ENCODE results near the gene CDH4. TPM values are rescaled to one million over a fixed set of nuclear protein-coding genes. Genes with fewer than 3 reads are reported as not detected.

CDH4 gene
- polyA plus RNA-seq, 1 donor from 2014 or later: not detected

GRCh38 chr20:61543931-61544745, 292.1 kb downstream of the CDH4 start:
- Mint-ChIP-seq H3K36me3 (no peaks in the 10 kb centered on the region), H3K9me3 (peaks cover 0 to 4% (median 2%) of the 10 kb centered on the region in 3 donors), H3K4me1 (peaks cover 0 to 1% (median 0%) of the 10 kb centered on the region in 3 donors), H3K27me3 (no peaks in the 10 kb centered on the region), H3K4me3 (no peak overlapping the region), H3K27ac (no peak overlapping the region)

- H3K27me3 Mint-ChIP-seq: no peaks in the 10 kb centered on the region
- no peaks in the 10 kb centered on the region for H3K36me3 Mint-ChIP-seq
- no peak overlapping the region for H3K27ac Mint-ChIP-seq
- no peak overlapping the region for H3K4me3 Mint-ChIP-seq
- peaks cover 0 to 1% (median 0%) of the 10 kb centered on the region in 3 donors for H3K4me1 Mint-ChIP-seq
- peaks cover 0 to 4% (median 2%) of the 10 kb centered on the region in 3 donors for H3K9me3 Mint-ChIP-seq
Measured at GRCh38 chr20:61544910-61545889, 293.1 kb downstream of the CDH4 start.

DNA sequence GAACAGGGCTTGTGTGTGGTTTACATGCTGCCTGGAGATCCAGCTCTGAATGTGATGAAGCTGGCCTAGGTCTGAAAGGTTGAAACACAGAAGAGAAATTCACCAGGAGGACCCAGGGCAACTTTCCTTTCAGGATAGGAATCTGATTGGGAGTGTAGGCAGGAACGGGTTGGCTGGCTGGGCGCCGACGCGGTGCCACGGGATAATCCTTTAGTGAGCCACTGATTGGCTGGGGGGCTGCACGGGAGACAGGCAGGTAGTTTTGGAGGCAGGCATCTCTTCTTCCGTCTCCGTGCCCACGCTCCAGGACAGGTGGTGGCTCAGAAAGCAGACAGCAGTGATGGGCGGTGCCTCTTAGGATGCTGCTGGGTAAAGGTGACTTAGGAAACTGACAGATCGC, 294.6 kb downstream of the CDH4 start:
- H3K27me3 Mint-ChIP-seq: no peaks in the 10 kb centered on the region
- peaks cover 0 to 9% (median 5%) of the 10 kb centered on the region in 3 donors for H3K9me3 Mint-ChIP-seq
- no peaks in the 10 kb centered on the region for H3K36me3 Mint-ChIP-seq
- no peak overlapping the region for H3K4me3 Mint-ChIP-seq
- no peak overlapping the region for H3K27ac Mint-ChIP-seq
- H3K4me1 Mint-ChIP-seq: peaks cover 0 to 1% (median 0%) of the 10 kb centered on the region in 3 donors

DNA sequence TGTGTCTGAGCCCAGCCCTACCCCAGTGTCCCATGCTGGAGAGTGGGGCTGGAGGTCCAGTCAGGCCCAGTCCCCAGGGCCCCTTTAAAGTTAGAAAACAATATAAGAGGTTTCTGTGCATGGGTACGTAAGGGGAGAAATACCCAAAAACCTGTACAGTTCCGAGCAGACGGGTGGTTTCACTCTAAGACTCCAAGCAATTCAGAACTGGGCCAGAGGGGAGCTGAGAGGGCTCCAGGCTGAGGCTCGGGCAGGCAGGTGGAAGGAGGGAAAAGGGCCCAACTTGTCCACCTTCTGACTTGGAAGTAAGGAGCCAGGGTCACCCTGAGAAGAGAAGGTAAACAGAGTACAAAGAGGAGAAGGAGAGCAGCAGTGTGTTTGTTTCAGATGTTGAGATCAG, 296.0 kb downstream of the CDH4 start:
- Mint-ChIP-seq H3K27me3 (no peaks in the 10 kb centered on the region), H3K36me3 (no peaks in the 10 kb centered on the region), H3K4me1 (peaks cover 0 to 1% (median 0%) of the 10 kb centered on the region in 3 donors), H3K9me3 (peaks cover 0 to 11% (median 7%) of the 10 kb centered on the region in 3 donors), H3K27ac (no peak overlapping the region), H3K4me3 (no peak overlapping the region)

DNA sequence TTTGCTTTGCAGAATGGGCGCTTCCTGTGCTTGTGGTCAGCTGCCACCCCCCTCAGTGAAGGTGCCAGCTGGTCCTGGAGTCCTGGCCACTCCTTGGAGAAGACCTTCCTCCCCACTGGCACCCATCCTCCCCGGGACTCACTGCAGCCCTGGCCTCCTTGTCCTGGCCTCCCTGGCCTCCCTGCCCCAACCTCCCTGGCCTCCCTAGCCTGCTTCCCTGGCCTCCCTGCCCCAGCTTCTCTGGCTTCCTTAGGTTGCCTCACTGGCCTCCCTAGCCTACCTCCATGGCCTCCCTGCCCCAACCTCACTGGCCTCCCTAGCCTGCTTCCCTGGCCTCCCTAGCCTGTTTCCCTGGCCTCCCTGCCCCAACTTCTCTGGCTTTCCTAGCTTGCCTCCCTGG, 297.8 kb downstream of the CDH4 start:
- Mint-ChIP-seq H3K36me3 (no peaks in the 10 kb centered on the region), H3K27me3 (no peaks in the 10 kb centered on the region), H3K27ac (no peak overlapping the region), H3K4me1 (peaks cover 0 to 1% (median 0%) of the 10 kb centered on the region in 3 donors), H3K4me3 (no peak overlapping the region), H3K9me3 (peaks cover 3 to 13% (median 7%) of the 10 kb centered on the region in 3 donors)

DNA sequence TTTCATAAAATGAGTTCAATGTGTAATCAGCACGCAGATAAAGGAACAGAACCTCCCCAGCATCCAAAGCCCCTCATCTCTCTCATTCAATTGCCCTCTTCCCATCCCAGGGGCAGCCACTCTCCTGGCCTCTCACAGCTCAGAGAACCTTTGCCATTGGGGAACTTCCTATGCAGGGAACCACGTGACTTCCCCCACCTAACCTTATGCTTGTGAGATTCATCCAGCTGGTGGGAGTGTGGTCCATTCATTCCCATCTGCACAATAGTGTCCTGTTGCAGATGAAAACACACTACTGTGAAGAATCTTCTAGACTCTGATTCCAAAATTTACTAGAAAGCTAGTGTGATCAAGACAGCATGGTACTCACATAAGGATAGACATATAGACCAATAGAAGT, 299.3 kb downstream of the CDH4 start:
- Mint-ChIP-seq H3K9me3 (peaks cover 4 to 15% (median 8%) of the 10 kb centered on the region in 3 donors), H3K36me3 (no peaks in the 10 kb centered on the region), H3K27ac (no peak overlapping the region), H3K4me1 (peaks cover 0 to 1% (median 0%) of the 10 kb centered on the region in 3 donors), H3K4me3 (no peak overlapping the region), H3K27me3 (no peaks in the 10 kb centered on the region)

- H3K4me1 Mint-ChIP-seq: peaks cover 0 to 1% (median 0%) of the 10 kb centered on the region in 3 donors
- no peaks in the 10 kb centered on the region for H3K27me3 Mint-ChIP-seq
- H3K36me3 Mint-ChIP-seq: no peaks in the 10 kb centered on the region
- no peak overlapping the region for H3K4me3 Mint-ChIP-seq
- H3K27ac Mint-ChIP-seq: no peak overlapping the region
- H3K9me3 Mint-ChIP-seq: peaks cover 4 to 15% (median 12%) of the 10 kb centered on the region in 3 donors
Measured at GRCh38 chr20:61554617-61555016, 302.6 kb downstream of the CDH4 start.

DNA sequence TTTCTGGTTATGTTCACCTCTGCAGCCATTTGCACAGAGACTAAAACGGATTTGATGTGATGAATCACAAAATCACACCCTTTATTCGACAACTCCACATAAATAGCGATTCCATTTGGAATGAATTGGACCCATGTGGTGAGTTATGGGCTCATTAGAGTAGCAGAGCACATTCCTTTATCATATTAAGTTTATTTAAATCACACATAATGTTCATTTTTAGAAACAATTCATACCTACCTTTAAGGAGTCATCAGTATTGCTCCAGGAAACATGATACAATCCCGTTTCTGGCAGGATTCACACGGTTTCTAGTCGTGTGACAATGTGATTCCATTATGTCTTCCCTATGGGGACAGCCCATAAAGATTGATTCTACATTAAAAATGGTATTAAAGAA, 303.5 kb downstream of the CDH4 start:
- Mint-ChIP-seq H3K27ac (peak overlapping the region in 1 of 3 donors; percentile 4), H3K4me1 (peaks cover 0 to 1% (median 0%) of the 10 kb centered on the region in 3 donors), H3K36me3 (no peaks in the 10 kb centered on the region), H3K9me3 (peaks cover 4 to 15% (median 12%) of the 10 kb centered on the region in 3 donors), H3K27me3 (no peaks in the 10 kb centered on the region), H3K4me3 (no peak overlapping the region)

- Mint-ChIP-seq H3K27me3 (no peaks in the 10 kb centered on the region), H3K9me3 (peaks cover 4 to 15% (median 12%) of the 10 kb centered on the region in 3 donors), H3K36me3 (no peaks in the 10 kb centered on the region), H3K4me3 (no peak overlapping the region), H3K27ac (no peak overlapping the region), H3K4me1 (peaks cover 0 to 1% (median 0%) of the 10 kb centered on the region in 3 donors)
Measured at GRCh38 chr20:61556111-61556510, 304.1 kb downstream of the CDH4 start.

GRCh38 chr20:61556673-61557072, 304.6 kb downstream of the CDH4 start:
- peaks cover 4 to 9% (median 8%) of the 10 kb centered on the region in 3 donors for H3K9me3 Mint-ChIP-seq
- H3K4me1 Mint-ChIP-seq: peaks cover 0 to 1% (median 0%) of the 10 kb centered on the region in 3 donors
- H3K27me3 Mint-ChIP-seq: no peaks in the 10 kb centered on the region
- H3K36me3 Mint-ChIP-seq: no peaks in the 10 kb centered on the region
- no peak overlapping the region for H3K27ac Mint-ChIP-seq
- H3K4me3 Mint-ChIP-seq: no peak overlapping the region

- no peak overlapping the region for H3K27ac Mint-ChIP-seq
- peaks cover 0 to 1% (median 0%) of the 10 kb centered on the region in 3 donors for H3K4me1 Mint-ChIP-seq
- no peak overlapping the region for H3K4me3 Mint-ChIP-seq
- peaks cover 4 to 6% (median 5%) of the 10 kb centered on the region in 3 donors for H3K9me3 Mint-ChIP-seq
- no peaks in the 10 kb centered on the region for H3K36me3 Mint-ChIP-seq
- H3K27me3 Mint-ChIP-seq: no peaks in the 10 kb centered on the region
Measured at GRCh38 chr20:61557621-61558020, 305.6 kb downstream of the CDH4 start.

- Mint-ChIP-seq H3K9me3 (peaks cover 5 to 6% (median 5%) of the 10 kb centered on the region in 3 donors), H3K4me1 (peaks cover 0 to 1% (median 0%) of the 10 kb centered on the region in 3 donors), H3K27ac (no peak overlapping the region), H3K4me3 (no peak overlapping the region), H3K27me3 (no peaks in the 10 kb centered on the region), H3K36me3 (no peaks in the 10 kb centered on the region)
Measured at GRCh38 chr20:61558726-61559125, 306.7 kb downstream of the CDH4 start.

DNA sequence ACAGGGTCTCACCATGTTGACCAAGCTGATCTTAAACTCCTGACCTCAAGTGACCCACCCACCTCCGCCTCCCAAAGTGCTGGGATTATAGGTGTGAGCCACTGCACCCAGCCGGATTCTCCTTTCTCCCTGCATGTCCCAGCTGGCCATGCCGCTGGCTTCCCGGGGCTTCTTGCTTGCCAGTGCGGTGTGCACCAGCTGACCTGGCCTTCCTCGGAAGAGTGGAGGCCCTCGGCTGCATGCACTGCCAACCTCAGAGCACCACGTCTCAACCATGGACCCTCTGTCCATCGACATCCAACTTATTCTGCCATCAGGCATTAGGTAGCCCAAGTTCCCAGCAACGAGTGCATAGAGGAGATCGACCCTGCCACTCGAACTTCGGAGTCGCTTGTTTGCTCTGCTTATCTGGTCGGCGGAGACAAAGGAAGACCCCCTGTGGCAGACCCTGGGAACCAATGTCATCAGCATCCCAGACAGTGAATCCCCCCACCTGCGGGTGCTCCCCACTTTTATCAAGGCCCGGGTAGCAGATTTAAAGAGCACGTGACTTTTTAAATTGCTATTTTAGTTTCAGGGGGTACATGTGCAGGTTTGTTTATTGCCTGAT, 307.8 kb downstream of the CDH4 start:
- no peak overlapping the region for H3K27ac Mint-ChIP-seq
- H3K4me1 Mint-ChIP-seq: peaks cover 0 to 1% (median 0%) of the 10 kb centered on the region in 3 donors
- H3K4me3 Mint-ChIP-seq: no peak overlapping the region
- H3K27me3 Mint-ChIP-seq: no peaks in the 10 kb centered on the region
- no peaks in the 10 kb centered on the region for H3K36me3 Mint-ChIP-seq
- H3K9me3 Mint-ChIP-seq: peaks cover 3 to 5% (median 5%) of the 10 kb centered on the region in 3 donors

DNA sequence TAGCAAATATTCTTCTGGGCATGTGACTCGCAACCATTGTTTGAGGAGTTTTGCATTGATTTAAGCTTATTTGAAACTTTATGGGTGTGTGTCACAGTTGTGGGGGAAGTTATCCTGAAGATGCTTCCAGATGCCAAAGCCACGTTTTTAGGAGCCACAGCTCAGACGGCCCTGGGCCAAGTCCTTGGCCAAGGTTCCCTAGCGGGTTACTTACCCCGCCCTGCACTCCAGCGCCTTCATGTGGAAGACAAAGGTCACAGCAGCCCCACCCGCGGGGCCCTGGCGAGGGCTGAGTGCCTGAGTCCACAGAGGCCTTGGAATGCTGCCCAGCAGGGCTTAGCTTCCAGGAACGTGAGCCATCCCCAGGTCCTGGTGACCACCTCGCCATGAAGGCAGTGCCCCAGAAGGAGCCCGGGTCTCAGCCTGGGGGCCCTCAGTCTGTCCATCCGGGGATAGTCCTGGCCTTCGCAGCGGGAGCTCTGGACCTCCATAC, 308.3 kb downstream of the CDH4 start:
- H3K36me3 Mint-ChIP-seq: no peaks in the 10 kb centered on the region
- H3K4me3 Mint-ChIP-seq: no peak overlapping the region
- H3K4me1 Mint-ChIP-seq: no peaks in the 10 kb centered on the region
- H3K27ac Mint-ChIP-seq: no peak overlapping the region
- peaks cover 0 to 5% (median 3%) of the 10 kb centered on the region in 3 donors for H3K9me3 Mint-ChIP-seq
- no peaks in the 10 kb centered on the region for H3K27me3 Mint-ChIP-seq
